NCI-H460 (cell line): ENCODE data around the gene OSBPL1A. TPM values are rescaled to one million over a fixed set of nuclear protein-coding genes. Genes with fewer than 3 reads are reported as not detected.

Experiments
- DNase-seq: peaks from one replicate; pipeline ENCODE4 v3.0.0-alpha.2; 2016; ENCODE audit warnings: low read depth; ENCODE audit errors: extremely low read depth
- small RNA-seq, 2 experiments: library from RNA; depleted of rRNA; stranded (forward); fragments of <200 nt; gene quantifications; one replicate each; pipeline ENCODE3, GENCODE V24; 2014
- total RNA-seq: library from RNA; depleted of rRNA; stranded (reverse); fragments of >200 nt; shearing (Covaris generic); gene quantifications from 2 replicates; pipeline ENCODE4 v1.2.3, GENCODE V29; 2014; rRNA removed

The OSBPL1A gene
- total RNA-seq, 1 experiment from 2014 or later, result 25.2 TPM

GRCh38 chr18:24138409-24138788 is 259.2 kb downstream of the OSBPL1A start:
- no peak for DNase-seq

GRCh38 chr18:24136967-24137373 is 260.7 kb downstream of the OSBPL1A start:
- DNase-seq, result peak; percentile 28

- no peak for DNase-seq
Observed at GRCh38 chr18:24130494-24130893, 267.1 kb downstream of the OSBPL1A start.

- DNase-seq, result no peak
Observed at GRCh38 chr18:24128700-24129099, 268.9 kb downstream of the OSBPL1A start.

GRCh38 chr18:24127735-24128134 is 269.9 kb downstream of the OSBPL1A start:
- no peak for DNase-seq

GRCh38 chr18:24126155-24126961 is 271.3 kb downstream of the OSBPL1A start:
- DNase-seq, result no peak

- DNase-seq, result no peak
Observed at GRCh38 chr18:24121625-24122024, 276.0 kb downstream of the OSBPL1A start.

GRCh38 chr18:24120676-24121075 is 276.9 kb downstream of the OSBPL1A start:
- DNase-seq, result no peak

- peak; percentile 68 for DNase-seq
Observed at GRCh38 chr18:24118750-24119577, 278.7 kb downstream of the OSBPL1A start.

- DNase-seq, result no peak
Observed at GRCh38 chr18:24115628-24116027, 282.0 kb downstream of the OSBPL1A start.

- no peak for DNase-seq
Observed at GRCh38 chr18:24114924-24115549, 282.6 kb downstream of the OSBPL1A start.

- no peak for DNase-seq
Observed at GRCh38 chr18:24112874-24113615, 284.6 kb downstream of the OSBPL1A start.

GRCh38 chr18:24112464-24112863 is 285.2 kb downstream of the OSBPL1A start:
- DNase-seq, result no peak

Small RNA genes within 50 kb of the gene (small RNA-seq; reads per million reads assigned to genes)
- gene MIR320C2 (0 reads per million in 2 experiments), gene RF00017 (0 reads per million in 2 experiments), gene RF00019 (0 reads per million in 2 experiments), gene RNA5SP452 (0.02 to 1.4 reads per million in 2 experiments), gene RNU5A-6P (2.1 to 82.2 reads per million in 2 experiments), gene RNU6-435P (0 reads per million in 2 experiments)

Other genes with a start within 250 kb of the OSBPL1A start
- 21.7 and 24.9 TPM in 2 replicates for gene IMPACT, start 28.8 kb upstream of the OSBPL1A start, total RNA-seq
- 0.12 and 0.29 TPM in 2 replicates for gene HRH4, start 62.8 kb upstream of the OSBPL1A start, total RNA-seq